ENCODE data around the gene UCHL1.
"Not testable (repeated sequence)": the region's sequence is repeated elsewhere in the genome, so short reads cannot be mapped to it uniquely, and the experiment has no call there.

UCHL1 gene

GRCh38 chr4:41241919-41242318, 14.8 kb upstream of the UCHL1 start:
- no peak for DNase-seq

- no peak for DNase-seq
Observed at GRCh38 chr4:41245983-41246382, 10.7 kb upstream of the UCHL1 start.

GRCh38 chr4:41256131-41256739, 493 bp upstream of the UCHL1 start:
- no peak for DNase-seq

GRCh38 chr4:41257257-41257901, 651 bp downstream of the UCHL1 start:
- no peak for DNase-seq

- DNase-seq: no peak
Observed at GRCh38 chr4:41257906-41258305, 1.2 kb downstream of the UCHL1 start.

- no peak for DNase-seq
Observed at GRCh38 chr4:41258783-41259182, 2.1 kb downstream of the UCHL1 start.

- no peak for DNase-seq
Observed at GRCh38 chr4:41260116-41260733, 3.5 kb downstream of the UCHL1 start.

GRCh38 chr4:41262198-41262597, 5.5 kb downstream of the UCHL1 start:
- no peak for DNase-seq

- DNase-seq: no peak
Observed at GRCh38 chr4:41264212-41264611, 7.5 kb downstream of the UCHL1 start.

- no peak for DNase-seq
Observed at GRCh38 chr4:41267997-41268396, 11.3 kb downstream of the UCHL1 start.

GRCh38 chr4:41268721-41269517, 12.2 kb downstream of the UCHL1 start:
- DNase-seq: no peak

GRCh38 chr4:41269682-41270081, 13.0 kb downstream of the UCHL1 start:
- DNase-seq: no peak

GRCh38 chr4:41275931-41276330, 19.2 kb downstream of the UCHL1 start:
- DNase-seq: not testable (repeated sequence)

GRCh38 chr4:41280010-41280409, 23.3 kb downstream of the UCHL1 start:
- no peak for DNase-seq

GRCh38 chr4:41281038-41281634, 24.4 kb downstream of the UCHL1 start:
- DNase-seq: peak in 1 of 2 donors; percentile 49

GRCh38 chr4:41282366-41282765, 25.6 kb downstream of the UCHL1 start:
- DNase-seq: no peak

- DNase-seq: no peak
Observed at GRCh38 chr4:41285202-41285863, 28.6 kb downstream of the UCHL1 start.

- no peak for DNase-seq
Observed at GRCh38 chr4:41285864-41286235, 29.1 kb downstream of the UCHL1 start.

GRCh38 chr4:41287005-41287404, 30.3 kb downstream of the UCHL1 start:
- DNase-seq: no peak

- no peak for DNase-seq
Observed at GRCh38 chr4:41287852-41288251, 31.1 kb downstream of the UCHL1 start.

- no peak for DNase-seq
Observed at GRCh38 chr4:41288254-41288653, 31.5 kb downstream of the UCHL1 start.

- no peak for DNase-seq
Observed at GRCh38 chr4:41290479-41290878, 33.8 kb downstream of the UCHL1 start.
